ENCODE data around the gene HOXC4. TPM values are rescaled to one million over a fixed set of nuclear protein-coding genes. Genes with fewer than 3 reads are reported as not detected.
"Not testable (repeated sequence)": the region's sequence is repeated elsewhere in the genome, so short reads cannot be mapped to it uniquely, and the experiment has no call there.

HOXC4 gene
- total RNA-seq, 1 donor from 2014 or later = not detected

DNA sequence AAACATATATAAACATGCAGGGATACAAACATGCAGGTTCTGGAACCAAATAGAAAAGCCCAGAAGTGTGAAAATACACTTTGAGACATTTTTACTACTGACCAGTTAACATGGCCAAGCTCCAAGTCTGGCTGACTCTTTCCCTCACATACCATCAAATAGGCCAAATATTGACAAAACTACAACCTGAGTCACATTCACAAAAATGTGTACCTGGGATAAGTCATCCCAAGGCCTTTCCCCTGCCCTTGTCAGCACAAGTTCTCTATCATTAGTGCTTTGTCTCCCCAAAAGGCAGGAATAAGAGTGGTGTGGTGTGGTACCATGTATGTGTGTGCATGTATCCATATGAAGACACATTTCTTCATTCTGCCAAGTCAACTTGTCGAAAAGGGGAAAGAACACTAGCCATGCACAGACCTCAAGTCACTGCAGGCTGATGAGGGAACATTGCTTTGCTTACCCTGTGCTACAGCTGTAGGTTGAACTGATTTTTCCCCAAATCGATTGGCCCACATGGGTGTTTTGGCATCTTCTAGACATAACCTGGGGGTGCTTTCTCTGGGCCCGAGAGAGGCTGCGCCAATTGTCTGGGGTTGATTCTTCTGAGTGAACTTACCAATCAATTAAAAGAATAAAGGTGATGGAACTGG, 14.9 kb downstream of the HOXC4 start:
- no peak overlapping the region for H3K4me3 Mint-ChIP-seq (ENCODE audit: unreplicated experiment)
- H3K27ac Mint-ChIP-seq (ENCODE audit: unreplicated experiment) = no peak overlapping the region
- H3K4me1 Mint-ChIP-seq (ENCODE audit: low read depth) = no peaks in the 10 kb centered on the region
- DNase-seq (ENCODE audit: low spot score) = no peak
- H3K36me3 Mint-ChIP-seq (ENCODE audit: low read depth) = no peaks in the 10 kb centered on the region
- peaks cover 57% of the 10 kb centered on the region for H3K27me3 Mint-ChIP-seq (ENCODE audit: low read depth)
- H3K9me3 Mint-ChIP-seq (ENCODE audit: low read depth) = no peaks in the 10 kb centered on the region
- TF ChIP-seq, protein P1, sequence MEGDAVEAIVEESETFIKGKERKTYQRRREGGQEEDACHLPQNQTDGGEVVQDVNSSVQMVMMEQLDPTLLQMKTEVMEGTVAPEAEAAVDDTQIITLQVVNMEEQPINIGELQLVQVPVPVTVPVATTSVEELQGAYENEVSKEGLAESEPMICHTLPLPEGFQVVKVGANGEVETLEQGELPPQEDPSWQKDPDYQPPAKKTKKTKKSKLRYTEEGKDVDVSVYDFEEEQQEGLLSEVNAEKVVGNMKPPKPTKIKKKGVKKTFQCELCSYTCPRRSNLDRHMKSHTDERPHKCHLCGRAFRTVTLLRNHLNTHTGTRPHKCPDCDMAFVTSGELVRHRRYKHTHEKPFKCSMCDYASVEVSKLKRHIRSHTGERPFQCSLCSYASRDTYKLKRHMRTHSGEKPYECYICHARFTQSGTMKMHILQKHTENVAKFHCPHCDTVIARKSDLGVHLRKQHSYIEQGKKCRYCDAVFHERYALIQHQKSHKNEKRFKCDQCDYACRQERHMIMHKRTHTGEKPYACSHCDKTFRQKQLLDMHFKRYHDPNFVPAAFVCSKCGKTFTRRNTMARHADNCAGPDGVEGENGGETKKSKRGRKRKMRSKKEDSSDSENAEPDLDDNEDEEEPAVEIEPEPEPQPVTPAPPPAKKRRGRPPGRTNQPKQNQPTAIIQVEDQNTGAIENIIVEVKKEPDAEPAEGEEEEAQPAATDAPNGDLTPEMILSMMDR (IDR thresholded peaks at IDR 0.05) = no peak

DNA sequence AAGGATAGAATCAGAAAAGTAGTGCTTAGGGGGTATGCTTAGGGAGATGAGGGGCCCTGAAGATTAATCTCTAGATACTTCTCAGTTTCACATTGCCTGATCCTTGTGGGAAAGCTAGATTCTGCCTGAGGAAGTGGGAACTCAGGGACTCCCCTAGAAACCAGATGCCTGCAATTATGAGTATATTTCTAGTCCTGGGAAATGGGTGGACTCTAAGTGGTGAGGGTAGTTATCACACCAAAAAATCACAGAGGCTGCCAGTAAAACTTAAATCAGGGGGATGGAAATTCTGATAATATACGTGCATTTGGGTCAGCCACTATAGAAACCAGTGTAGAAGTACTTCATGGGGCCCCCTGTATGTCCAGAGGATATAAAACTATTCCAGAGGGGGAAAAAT, 18.3 kb downstream of the HOXC4 start:
- Mint-ChIP-seq H3K4me3 (ENCODE audit: unreplicated experiment) (no peak overlapping the region), H3K27ac (ENCODE audit: unreplicated experiment) (no peak overlapping the region), H3K4me1 (ENCODE audit: low read depth) (no peaks in the 10 kb centered on the region), H3K36me3 (ENCODE audit: low read depth) (no peaks in the 10 kb centered on the region), H3K9me3 (ENCODE audit: low read depth) (no peaks in the 10 kb centered on the region), H3K27me3 (ENCODE audit: low read depth) (peaks cover 64% of the 10 kb centered on the region)
- TF ChIP-seq, protein P1 (IDR thresholded peaks at IDR 0.05) = no peak
- no peak for DNase-seq (ENCODE audit: low spot score)

DNA sequence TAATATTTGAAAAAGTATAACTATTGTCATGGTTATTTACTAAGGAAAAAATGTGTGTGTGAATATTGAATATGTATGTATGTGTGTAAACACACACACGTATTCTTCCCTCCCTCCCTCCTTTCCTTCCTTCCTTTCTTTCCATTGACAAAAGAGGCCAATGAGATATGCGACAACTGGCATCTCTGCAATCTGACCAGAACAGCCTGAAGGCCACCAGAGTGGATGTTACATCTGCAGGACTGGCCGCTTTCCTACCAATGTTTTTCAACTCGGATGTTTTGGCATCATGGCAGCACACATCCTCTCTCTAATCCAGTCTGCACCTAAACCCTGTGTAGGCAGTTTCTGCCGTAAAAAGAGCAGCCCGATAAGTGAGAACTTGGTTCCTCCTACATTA, 20.7 kb downstream of the HOXC4 start:
- Mint-ChIP-seq H3K27me3 (ENCODE audit: low read depth) (peaks cover 71% of the 10 kb centered on the region), H3K4me1 (ENCODE audit: low read depth) (no peaks in the 10 kb centered on the region), H3K9me3 (ENCODE audit: low read depth) (no peaks in the 10 kb centered on the region)

DNA sequence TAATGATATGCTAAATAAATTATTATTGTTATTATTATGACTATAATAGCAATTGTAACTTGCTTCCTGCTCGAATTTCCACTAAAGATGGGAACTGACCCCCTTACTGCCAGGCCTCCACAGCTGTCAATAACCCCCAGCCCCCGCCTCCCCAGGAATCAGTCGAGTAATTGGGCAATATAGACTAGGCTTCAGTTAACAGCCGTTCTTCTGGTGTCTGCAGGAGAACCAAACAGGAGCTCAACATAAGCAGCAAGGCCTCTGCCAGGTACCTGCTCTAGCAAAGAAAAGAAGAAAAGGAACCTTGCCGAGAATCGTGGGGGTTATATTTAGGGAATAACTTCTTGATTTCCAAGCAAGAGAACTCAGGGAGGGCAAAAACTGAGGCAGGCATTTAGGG, 21.8 kb downstream of the HOXC4 start:
- Mint-ChIP-seq H3K4me1 (ENCODE audit: low read depth) (no peaks in the 10 kb centered on the region), H3K27ac (ENCODE audit: unreplicated experiment) (no peak overlapping the region)

More for the DNA sequence above, 20.7 kb downstream of the HOXC4 start:
- TF ChIP-seq, protein P1 (IDR thresholded peaks at IDR 0.05) = no peak
- no peak overlapping the region for H3K4me3 Mint-ChIP-seq (ENCODE audit: unreplicated experiment)
- H3K27ac Mint-ChIP-seq (ENCODE audit: unreplicated experiment) = no peak overlapping the region
- H3K36me3 Mint-ChIP-seq (ENCODE audit: low read depth) = peaks cover 2% of the 10 kb centered on the region
- DNase-seq (ENCODE audit: low spot score) = no peak

DNA sequence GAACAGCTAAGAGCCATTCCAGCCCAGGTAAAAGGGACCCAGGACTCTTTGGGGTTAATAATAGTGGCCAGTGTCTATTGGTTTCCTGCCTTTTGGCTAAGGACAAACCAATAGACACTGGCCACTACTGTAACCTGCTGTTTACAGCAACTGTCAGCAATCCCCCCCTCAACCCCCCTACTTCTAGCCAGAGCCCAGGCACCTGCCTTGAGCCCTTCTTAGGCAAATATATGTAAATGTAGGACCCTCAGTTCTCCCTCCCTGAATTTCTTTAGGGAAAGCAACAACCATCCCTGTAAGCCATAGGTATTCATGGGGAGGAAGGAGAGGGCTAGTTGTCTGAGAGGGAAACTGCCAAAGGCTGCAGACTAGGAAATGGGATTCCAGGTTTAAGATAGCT, 22.3 kb downstream of the HOXC4 start:
- Mint-ChIP-seq H3K36me3 (ENCODE audit: low read depth) (peaks cover 2% of the 10 kb centered on the region), H3K27ac (ENCODE audit: unreplicated experiment) (no peak overlapping the region), H3K4me1 (ENCODE audit: low read depth) (no peaks in the 10 kb centered on the region), H3K9me3 (ENCODE audit: low read depth) (no peaks in the 10 kb centered on the region), H3K27me3 (ENCODE audit: low read depth) (peaks cover 72% of the 10 kb centered on the region), H3K4me3 (ENCODE audit: unreplicated experiment) (no peak overlapping the region)
- TF ChIP-seq, protein P1 (IDR thresholded peaks at IDR 0.05) = no peak
- no peak for DNase-seq (ENCODE audit: low spot score)

More for the DNA sequence above, 21.8 kb downstream of the HOXC4 start:
- TF ChIP-seq, protein P1 (IDR thresholded peaks at IDR 0.05) = no peak
- no peak for DNase-seq (ENCODE audit: low spot score)
- peaks cover 2% of the 10 kb centered on the region for H3K36me3 Mint-ChIP-seq (ENCODE audit: low read depth)
- H3K4me3 Mint-ChIP-seq (ENCODE audit: unreplicated experiment) = no peak overlapping the region
- H3K27me3 Mint-ChIP-seq (ENCODE audit: low read depth) = peaks cover 72% of the 10 kb centered on the region
- no peaks in the 10 kb centered on the region for H3K9me3 Mint-ChIP-seq (ENCODE audit: low read depth)

DNA sequence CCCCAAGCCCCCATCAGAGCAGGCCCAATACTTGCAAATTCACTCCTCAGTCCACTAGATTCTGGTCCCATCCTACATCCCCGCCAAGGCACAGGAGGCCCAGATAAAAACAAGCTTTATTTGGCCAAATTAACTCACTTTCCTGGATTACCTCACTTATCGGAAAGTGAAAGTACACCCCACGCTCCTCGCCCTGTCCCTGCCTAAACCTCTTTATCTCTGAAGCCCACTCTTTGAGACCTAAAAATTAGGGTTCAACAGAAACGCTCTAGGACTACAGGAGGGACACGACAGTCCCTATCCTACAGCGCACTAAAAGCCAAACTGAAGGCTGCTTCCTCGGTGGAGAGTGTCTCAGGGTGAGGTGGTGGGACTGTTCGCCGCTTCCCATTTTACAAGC, 24.2 kb downstream of the HOXC4 start:
- not testable (repeated sequence) for H3K36me3 Mint-ChIP-seq (ENCODE audit: low read depth); H3K4me3 Mint-ChIP-seq (ENCODE audit: unreplicated experiment); H3K4me1 Mint-ChIP-seq (ENCODE audit: low read depth); DNase-seq (ENCODE audit: low spot score); H3K27ac Mint-ChIP-seq (ENCODE audit: unreplicated experiment); H3K9me3 Mint-ChIP-seq (ENCODE audit: low read depth)
- H3K27me3 Mint-ChIP-seq (ENCODE audit: low read depth) = peaks cover 78% of the 10 kb centered on the region

DNA sequence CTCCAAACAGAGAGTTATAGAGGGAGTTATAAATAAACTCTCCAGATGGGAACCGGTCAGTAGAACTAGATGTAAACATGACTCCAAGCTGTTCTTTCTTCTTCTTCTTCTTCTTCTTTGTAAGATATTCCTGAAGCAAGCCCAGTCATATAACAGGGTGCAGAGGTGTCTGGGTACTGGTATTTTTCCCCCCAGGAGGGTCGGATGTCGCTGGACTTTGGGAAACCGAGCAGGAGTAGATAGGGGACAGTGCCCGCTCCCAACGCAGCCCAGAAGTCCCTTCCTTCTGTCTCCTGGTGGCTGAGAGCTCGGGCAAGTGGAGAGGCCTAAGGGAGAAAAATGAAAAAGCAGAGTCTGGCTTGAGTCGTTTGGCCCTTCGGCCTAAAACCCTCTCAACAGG, 25.5 kb downstream of the HOXC4 start:
- H3K4me3 Mint-ChIP-seq (ENCODE audit: unreplicated experiment); H3K27ac Mint-ChIP-seq (ENCODE audit: unreplicated experiment); DNase-seq (ENCODE audit: low spot score); H3K9me3 Mint-ChIP-seq (ENCODE audit: low read depth); H3K36me3 Mint-ChIP-seq (ENCODE audit: low read depth); H3K4me1 Mint-ChIP-seq (ENCODE audit: low read depth): not testable (repeated sequence)
- peaks cover 77% of the 10 kb centered on the region for H3K27me3 Mint-ChIP-seq (ENCODE audit: low read depth)

DNA sequence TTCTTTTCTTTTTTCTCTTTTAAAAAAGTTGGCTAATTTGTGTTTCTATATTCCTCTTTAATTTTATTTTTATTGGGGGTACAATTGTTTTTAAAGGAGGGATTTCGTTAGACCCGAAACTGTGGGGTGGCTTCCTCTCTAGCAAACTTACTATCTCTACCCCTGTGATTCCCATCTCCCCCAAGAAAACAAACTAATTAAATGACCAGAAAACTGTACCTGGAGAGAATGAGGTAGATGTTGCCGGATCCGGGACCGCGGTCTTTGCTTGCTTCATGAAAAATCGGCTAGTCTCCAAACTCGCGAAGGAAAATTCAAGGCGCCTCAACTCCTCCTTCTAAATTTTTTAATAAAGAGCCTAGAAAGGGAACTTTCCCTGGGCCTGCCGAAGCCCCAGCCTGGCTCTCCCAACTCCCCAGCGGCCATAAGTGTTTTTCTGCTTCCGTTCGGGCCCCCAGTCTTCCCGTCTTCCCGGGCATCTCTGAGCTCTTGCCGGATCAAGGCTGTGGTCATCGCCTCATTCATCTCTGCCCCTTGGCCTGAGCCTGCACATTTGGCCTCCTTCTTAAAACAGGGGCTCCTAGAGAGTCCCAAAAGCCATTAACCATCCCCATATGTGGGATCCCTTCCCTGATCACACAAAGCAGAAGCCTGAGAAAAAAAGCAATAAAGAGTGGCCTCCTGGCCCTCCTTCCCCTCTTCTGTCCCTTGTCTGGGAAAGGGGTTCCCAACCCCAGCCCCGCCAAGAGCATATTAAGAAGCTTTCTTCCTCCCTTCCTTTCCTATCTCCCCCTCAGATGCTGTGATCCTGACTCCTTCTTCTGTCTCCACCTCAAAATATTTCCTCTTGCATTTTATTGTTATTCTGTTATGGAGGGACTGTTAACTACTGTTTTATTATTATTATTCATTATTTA, 26.6 kb downstream of the HOXC4 start:
- not testable (repeated sequence) for H3K9me3 Mint-ChIP-seq (ENCODE audit: low read depth); H3K4me3 Mint-ChIP-seq (ENCODE audit: unreplicated experiment); H3K4me1 Mint-ChIP-seq (ENCODE audit: low read depth); DNase-seq (ENCODE audit: low spot score); H3K36me3 Mint-ChIP-seq (ENCODE audit: low read depth); H3K27ac Mint-ChIP-seq (ENCODE audit: unreplicated experiment)
- H3K27me3 Mint-ChIP-seq (ENCODE audit: low read depth) = peaks cover 81% of the 10 kb centered on the region
